OCI-LY3 (cell line): ENCODE measurements around the gene HGS.

Experiments used
- H2AFZ ChIP-seq: fragments of 200-600, 300-600 bp; shearing (Covaris generic); 2 replicates; pipeline ENCODE4 v1.6.0; 2014; ENCODE audit warnings: antibody characterized with exemption, low read depth, low read length
- H3K27ac ChIP-seq: fragments of 200-600, 300-600 bp; sonication (generic); 2 replicates; pipeline ENCODE4 v1.5.1; 2014; ENCODE audit warnings: mild to moderate bottlenecking, low read length, moderate library complexity, mixed read lengths
- H3K27me3 ChIP-seq: fragments of 200-600, 300-600 bp; sonication (generic); 2 replicates; pipeline ENCODE4 v1.6.1; 2014; ENCODE audit warnings: low read depth, low read length, mixed read lengths
- H3K36me3 ChIP-seq: fragments of 200-600, 300-600 bp; sonication (generic); replicated peaks from 2 replicates; pipeline ENCODE3; 2014; ENCODE audit warnings: low read depth, low read length, mixed read lengths
- H3K4me1 ChIP-seq: fragments of 300-600, 200-600 bp; sonication (generic); 2 replicates; pipeline ENCODE4 v1.6.1; 2014; ENCODE audit warnings: low read length, mixed read lengths
- H3K4me2 ChIP-seq: fragments of 200-600, 300-600 bp; sonication (generic); 2 replicates; pipeline ENCODE4 v1.6.1; 2014; ENCODE audit warnings: low read length, mixed read lengths
- H3K4me3 ChIP-seq: fragments of 300-600, 200-600 bp; sonication (generic); 2 replicates; pipeline ENCODE4 v1.5.1; 2014; ENCODE audit warnings: antibody characterized with exemption, mild to moderate bottlenecking, low read length, moderate library complexity
- H3K79me2 ChIP-seq: fragments of 300-600, 200-600 bp; shearing (Covaris generic); 2 replicates; pipeline ENCODE4 v1.6.1; 2014; ENCODE audit warnings: mild to moderate bottlenecking, low read length, mixed read lengths
- H3K9ac ChIP-seq: fragments of 300-600, 200-600 bp; shearing (Covaris generic); 2 replicates; pipeline ENCODE4 v1.6.0; 2014; ENCODE audit warnings: mild to moderate bottlenecking, low read length, moderate library complexity
- H3K9me3 ChIP-seq: fragments of 200-600, 300-600 bp; shearing (Covaris generic); 2 replicates; pipeline ENCODE4 v1.6.1; 2014; ENCODE audit warnings: low read length, mixed read lengths; ENCODE audit not compliant: insufficient read depth
- H4K20me1 ChIP-seq: fragments of 200-600, 300-600 bp; sonication (generic); 2 replicates; pipeline ENCODE4 v1.6.1; 2016; ENCODE audit warnings: low read length, mixed read lengths; ENCODE audit not compliant: insufficient read depth
- CTCF ChIP-seq: fragments of 200-600, 300-600 bp; sonication (generic); IDR thresholded peaks from 2 replicates; pipeline ENCODE4 v1.5.1; 2014; ENCODE audit warnings: antibody characterized with exemption, low read length, low read depth
- EZH2phosphoT487 ChIP-seq: fragments of 200-600 bp; shearing (Covaris generic); IDR thresholded peaks from 2 replicates; pipeline ENCODE4 v1.6.1; 2018; ENCODE audit warnings: antibody characterized with exemption, mixed run types, low read depth

Gene HGS

GRCh38 chr17:81648013-81648706 is 35.7 kb upstream of the HGS start:
- Histone ChIP-seq H2AFZ (no peak overlapping the region), H3K9ac (no peak overlapping the region), H3K4me1 (no peaks in the 10 kb centered on the region), H4K20me1 (no peaks in the 10 kb centered on the region), H3K9me3 (no peaks in the 10 kb centered on the region), H3K27ac (no peak overlapping the region), H3K36me3 (no peaks in the 10 kb centered on the region), H3K27me3 (no peaks in the 10 kb centered on the region), H3K4me2 (no peak overlapping the region), H3K4me3 (no peak overlapping the region), H3K79me2 (no peaks in the 10 kb centered on the region)
- TF ChIP-seq EZH2phosphoT487 (no peak), CTCF (no peak)

DNA sequence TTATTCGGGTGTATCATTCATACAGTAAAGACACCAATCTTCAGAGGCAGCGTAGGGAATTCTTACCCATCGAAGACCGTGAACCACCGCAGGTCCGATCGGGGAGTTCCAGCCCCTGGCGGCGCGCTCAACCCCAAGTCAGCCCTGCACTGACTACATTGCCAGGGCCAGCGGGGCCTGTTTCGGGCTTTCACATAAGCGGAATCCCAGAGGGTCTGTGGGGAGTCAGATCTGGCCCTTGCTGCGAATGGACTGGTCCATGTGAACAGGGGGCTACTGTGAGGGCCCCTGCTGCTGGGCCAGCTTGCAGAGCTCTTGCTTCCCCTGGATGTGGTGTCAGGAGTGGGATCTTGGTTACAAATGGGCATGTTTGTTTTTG is 35.1 kb upstream of the HGS start:
- Histone ChIP-seq H3K9me3 (no peaks in the 10 kb centered on the region), H3K4me3 (no peak overlapping the region), H3K27ac (no peak overlapping the region), H3K27me3 (no peaks in the 10 kb centered on the region), H3K4me1 (no peaks in the 10 kb centered on the region), H3K36me3 (no peaks in the 10 kb centered on the region), H3K4me2 (no peak overlapping the region), H3K9ac (no peak overlapping the region), H3K79me2 (no peaks in the 10 kb centered on the region), H2AFZ (no peak overlapping the region), H4K20me1 (no peaks in the 10 kb centered on the region)
- no peak for TF ChIP-seq EZH2phosphoT487
- no peak for TF ChIP-seq CTCF

GRCh38 chr17:81650951-81651350 is 32.9 kb upstream of the HGS start:
- H3K4me2 ChIP-seq = no peak overlapping the region
- H3K4me1 ChIP-seq = 0 out of 2 replicates have a peak, but pooled peaks cover 2% of the 10 kb centered on the region
- no peak overlapping the region for H2AFZ ChIP-seq
- H3K4me3 ChIP-seq = no peak overlapping the region
- no peaks in the 10 kb centered on the region for H3K27me3 ChIP-seq
- no peak overlapping the region for H3K9ac ChIP-seq
- TF ChIP-seq CTCF (no peak), EZH2phosphoT487 (no peak)
- no peaks in the 10 kb centered on the region for H3K9me3 ChIP-seq
- H4K20me1 ChIP-seq = no peaks in the 10 kb centered on the region
- H3K27ac ChIP-seq = no peak overlapping the region
- H3K79me2 ChIP-seq = no peaks in the 10 kb centered on the region
- no peaks in the 10 kb centered on the region for H3K36me3 ChIP-seq

DNA sequence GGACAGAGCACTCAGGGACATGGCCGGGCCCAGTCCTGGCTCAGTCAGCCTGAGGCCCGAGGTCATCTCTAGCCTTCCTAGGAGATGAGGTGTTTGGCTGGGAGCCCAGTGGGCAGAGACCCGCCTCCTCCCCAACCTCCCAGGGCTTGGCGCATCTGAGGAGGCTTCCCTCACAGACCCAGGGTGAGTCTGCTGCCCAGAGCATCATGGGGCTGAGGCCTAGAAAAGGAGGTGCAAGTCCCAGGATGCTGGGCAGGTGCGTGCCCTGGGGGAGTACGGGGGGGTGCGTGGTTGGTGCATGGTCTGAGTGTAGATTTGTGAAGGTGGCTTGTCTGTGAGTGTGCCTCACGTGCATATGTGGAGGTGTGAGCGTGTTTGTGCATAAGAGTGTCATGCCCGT is 32.1 kb upstream of the HGS start:
- Histone ChIP-seq H3K79me2 (no peaks in the 10 kb centered on the region), H3K9ac (no peak overlapping the region), H3K4me2 (no peak overlapping the region), H3K27ac (no peak overlapping the region), H4K20me1 (no peaks in the 10 kb centered on the region), H3K9me3 (no peaks in the 10 kb centered on the region), H2AFZ (no peak overlapping the region), H3K27me3 (no peaks in the 10 kb centered on the region), H3K4me1 (0 out of 2 replicates have a peak, but pooled peaks cover 2% of the 10 kb centered on the region), H3K4me3 (no peak overlapping the region), H3K36me3 (no peaks in the 10 kb centered on the region)
- TF ChIP-seq EZH2phosphoT487 (no peak), CTCF (no peak)
